ENCODE data around the gene RGS11. TPM values are rescaled to one million over a fixed set of nuclear protein-coding genes. Genes with fewer than 3 reads are reported as not detected.

Gene RGS11
- total and polyA plus RNA-seq, 4 donors = 0.51 to 1.6 (median 0.77) TPM; not detected in 1

DNA sequence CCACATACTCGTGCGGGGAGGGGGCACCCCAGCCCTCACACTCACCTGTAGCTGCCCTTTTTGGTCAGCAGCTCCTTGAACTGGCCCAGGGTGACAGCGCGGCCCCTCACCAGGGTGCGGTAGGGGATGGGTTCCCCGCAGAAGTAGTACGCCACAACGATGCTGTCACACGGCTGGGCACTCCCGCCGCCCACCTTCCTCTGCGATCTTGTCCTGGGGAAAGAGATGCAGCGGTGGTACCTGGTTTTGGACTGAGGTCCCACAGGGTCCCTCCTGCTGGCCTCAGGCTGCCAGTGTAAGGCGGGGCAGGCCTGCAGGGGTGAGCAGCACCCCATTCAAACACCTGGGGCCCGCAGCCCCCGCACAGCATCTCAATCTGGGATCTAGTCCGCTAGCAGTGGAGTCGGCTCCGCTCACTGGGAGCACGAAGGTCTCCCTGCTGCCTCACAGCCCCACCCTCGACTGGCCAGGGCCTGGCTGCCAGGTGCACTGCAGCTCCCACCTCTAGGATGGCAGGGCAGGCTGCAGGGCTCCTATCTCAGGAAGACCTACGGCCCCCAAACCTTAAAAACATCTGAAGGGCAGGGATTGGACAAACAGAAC is 13.8 kb upstream of the RGS11 start:
- WGBS = 96% methylated on average over 22 of the region's 22 CpGs
- Histone ChIP-seq H3K9me3 (ENCODE audit: control insufficient read depth in 4 of 4, low read length in 3 of 4) (no peaks in the 10 kb centered on the region), H3K4me1 (ENCODE audit: control insufficient read depth in 4 of 4, insufficient read depth in 4 of 4, low read length in 3 of 4) (no peaks in the 10 kb centered on the region), H3K27me3 (ENCODE audit: control insufficient read depth in 4 of 4, insufficient read depth in 4 of 4, low read length in 3 of 4) (no peaks in the 10 kb centered on the region), H3K36me3 (ENCODE audit: control insufficient read depth in 4 of 4, insufficient read depth in 3 of 4, low read depth in 1 of 4, low read length in 3 of 4) (peaks cover 0 to 46% (median 9%) of the 10 kb centered on the region in 4 donors), H3K9ac (ENCODE audit: low read depth in 1 of 2, low read length in 2 of 2) (no peak overlapping the region), H3K27ac (ENCODE audit: low read depth in 1 of 2, low read length in 2 of 2) (no peak overlapping the region), H3K4me3 (ENCODE audit: low read depth in 1 of 3, low read length in 3 of 3) (no peak overlapping the region)
- TF ChIP-seq RXRA (IDR thresholded peaks at IDR 0.05) (no peak), TAF1 (conservative IDR thresholded peaks at IDR 0.05) (no peak), YY1 (IDR thresholded peaks at IDR 0.05) (no peak), RAD21 (IDR thresholded peaks at IDR 0.05) (no peak), FOXA1 (IDR thresholded peaks at IDR 0.05) (no peak), NR2F2 (IDR thresholded peaks at IDR 0.05) (no peak), HNF4A (conservative IDR thresholded peaks at IDR 0.05) (no peak), FOXA2 (IDR thresholded peaks at IDR 0.05) (no peak), SP1 (IDR thresholded peaks at IDR 0.05) (no peak), HNF4G (IDR thresholded peaks at IDR 0.05) (no peak), GABPA (IDR thresholded peaks at IDR 0.05 in 1 of 2, conservative IDR thresholded peaks at IDR 0.05 in 1 of 2) (no peak), EGR1 (IDR thresholded peaks at IDR 0.05; ENCODE audit: low read depth in 2 of 2) (no peak), JUND (IDR thresholded peaks at IDR 0.05) (no peak)
- TF ChIP-seq, protein P1, sequence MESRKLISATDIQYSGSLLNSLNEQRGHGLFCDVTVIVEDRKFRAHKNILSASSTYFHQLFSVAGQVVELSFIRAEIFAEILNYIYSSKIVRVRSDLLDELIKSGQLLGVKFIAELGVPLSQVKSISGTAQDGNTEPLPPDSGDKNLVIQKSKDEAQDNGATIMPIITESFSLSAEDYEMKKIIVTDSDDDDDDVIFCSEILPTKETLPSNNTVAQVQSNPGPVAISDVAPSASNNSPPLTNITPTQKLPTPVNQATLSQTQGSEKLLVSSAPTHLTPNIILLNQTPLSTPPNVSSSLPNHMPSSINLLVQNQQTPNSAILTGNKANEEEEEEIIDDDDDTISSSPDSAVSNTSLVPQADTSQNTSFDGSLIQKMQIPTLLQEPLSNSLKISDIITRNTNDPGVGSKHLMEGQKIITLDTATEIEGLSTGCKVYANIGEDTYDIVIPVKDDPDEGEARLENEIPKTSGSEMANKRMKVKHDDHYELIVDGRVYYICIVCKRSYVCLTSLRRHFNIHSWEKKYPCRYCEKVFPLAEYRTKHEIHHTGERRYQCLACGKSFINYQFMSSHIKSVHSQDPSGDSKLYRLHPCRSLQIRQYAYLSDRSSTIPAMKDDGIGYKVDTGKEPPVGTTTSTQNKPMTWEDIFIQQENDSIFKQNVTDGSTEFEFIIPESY (IDR thresholded peaks at IDR 0.05) = no peak
- TF ChIP-seq, protein P2, sequence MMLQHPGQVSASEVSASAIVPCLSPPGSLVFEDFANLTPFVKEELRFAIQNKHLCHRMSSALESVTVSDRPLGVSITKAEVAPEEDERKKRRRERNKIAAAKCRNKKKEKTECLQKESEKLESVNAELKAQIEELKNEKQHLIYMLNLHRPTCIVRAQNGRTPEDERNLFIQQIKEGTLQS (IDR thresholded peaks at IDR 0.05) = no peak
- TF ChIP-seq, protein P3, sequence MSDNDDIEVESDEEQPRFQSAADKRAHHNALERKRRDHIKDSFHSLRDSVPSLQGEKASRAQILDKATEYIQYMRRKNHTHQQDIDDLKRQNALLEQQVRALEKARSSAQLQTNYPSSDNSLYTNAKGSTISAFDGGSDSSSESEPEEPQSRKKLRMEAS (IDR thresholded peaks at IDR 0.05) = no peak
- TF ChIP-seq, protein P4, sequence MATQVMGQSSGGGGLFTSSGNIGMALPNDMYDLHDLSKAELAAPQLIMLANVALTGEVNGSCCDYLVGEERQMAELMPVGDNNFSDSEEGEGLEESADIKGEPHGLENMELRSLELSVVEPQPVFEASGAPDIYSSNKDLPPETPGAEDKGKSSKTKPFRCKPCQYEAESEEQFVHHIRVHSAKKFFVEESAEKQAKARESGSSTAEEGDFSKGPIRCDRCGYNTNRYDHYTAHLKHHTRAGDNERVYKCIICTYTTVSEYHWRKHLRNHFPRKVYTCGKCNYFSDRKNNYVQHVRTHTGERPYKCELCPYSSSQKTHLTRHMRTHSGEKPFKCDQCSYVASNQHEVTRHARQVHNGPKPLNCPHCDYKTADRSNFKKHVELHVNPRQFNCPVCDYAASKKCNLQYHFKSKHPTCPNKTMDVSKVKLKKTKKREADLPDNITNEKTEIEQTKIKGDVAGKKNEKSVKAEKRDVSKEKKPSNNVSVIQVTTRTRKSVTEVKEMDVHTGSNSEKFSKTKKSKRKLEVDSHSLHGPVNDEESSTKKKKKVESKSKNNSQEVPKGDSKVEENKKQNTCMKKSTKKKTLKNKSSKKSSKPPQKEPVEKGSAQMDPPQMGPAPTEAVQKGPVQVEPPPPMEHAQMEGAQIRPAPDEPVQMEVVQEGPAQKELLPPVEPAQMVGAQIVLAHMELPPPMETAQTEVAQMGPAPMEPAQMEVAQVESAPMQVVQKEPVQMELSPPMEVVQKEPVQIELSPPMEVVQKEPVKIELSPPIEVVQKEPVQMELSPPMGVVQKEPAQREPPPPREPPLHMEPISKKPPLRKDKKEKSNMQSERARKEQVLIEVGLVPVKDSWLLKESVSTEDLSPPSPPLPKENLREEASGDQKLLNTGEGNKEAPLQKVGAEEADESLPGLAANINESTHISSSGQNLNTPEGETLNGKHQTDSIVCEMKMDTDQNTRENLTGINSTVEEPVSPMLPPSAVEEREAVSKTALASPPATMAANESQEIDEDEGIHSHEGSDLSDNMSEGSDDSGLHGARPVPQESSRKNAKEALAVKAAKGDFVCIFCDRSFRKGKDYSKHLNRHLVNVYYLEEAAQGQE (IDR thresholded peaks at IDR 0.05) = no peak
- DNase-seq (ENCODE audit: low spot score) = no peak

Data from liver (tissue), 9 donors.